ENCODE measurements around the gene RTN4RL2. TPM values are rescaled to one million over a fixed set of nuclear protein-coding genes. Genes with fewer than 3 reads are reported as not detected.

The RTN4RL2 gene
- total RNA-seq, 3 donors from 2014 or later = 0.32 to 2.3 (median 1.8) TPM

DNA sequence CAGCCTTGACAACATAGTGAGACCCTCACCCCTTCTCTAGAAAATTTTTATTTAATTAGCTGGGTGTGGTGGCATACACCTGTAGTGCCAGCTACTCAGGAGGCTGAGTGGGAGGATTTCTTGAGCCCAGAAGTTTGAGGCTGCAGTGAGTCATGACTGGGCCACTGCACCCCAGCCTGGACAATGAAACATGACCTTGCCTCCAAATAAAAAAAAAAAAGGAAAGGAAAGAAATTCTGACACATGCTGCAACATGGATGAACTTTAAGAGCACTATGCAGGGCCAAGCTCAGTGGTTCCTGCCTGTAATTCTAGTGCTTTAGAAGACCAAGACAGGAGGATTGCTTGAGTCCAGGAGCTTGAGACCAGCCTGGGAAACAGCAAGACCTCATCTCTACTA, 42.2 kb upstream of the RTN4RL2 start:
- peaks cover 21% of the 10 kb centered on the region for H3K36me3 ChIP-seq
- peak overlapping the region in 1 of 2 donors; percentile 1 for H3K27ac ChIP-seq
- H3K4me3 ChIP-seq = no peak overlapping the region
- no peaks in the 10 kb centered on the region for H3K9me3 ChIP-seq
- H3K4me1 ChIP-seq = no peaks in the 10 kb centered on the region
- intact Hi-C loops (cut with DNase I; ENCODE audit: low total_unique reads) = no loop called here
- TF ChIP-seq POLR2AphosphoS5 (IDR thresholded peaks at IDR 0.05) = no peak
- TF ChIP-seq POLR2A (IDR thresholded peaks at IDR 0.05) = no peak
- no peak for TF ChIP-seq CTCF (IDR thresholded peaks at IDR 0.05)
- H3K27me3 ChIP-seq = no peaks in the 10 kb centered on the region
- no peak for DNase-seq (ENCODE audit: low spot score in 2 of 2)

GRCh38 chr11:57419146-57419545, 41.2 kb upstream of the RTN4RL2 start:
- Histone ChIP-seq H3K4me3 (no peak overlapping the region), H3K27me3 (no peaks in the 10 kb centered on the region), H3K4me1 (no peaks in the 10 kb centered on the region), H3K27ac (no peak overlapping the region), H3K9me3 (no peaks in the 10 kb centered on the region), H3K36me3 (peaks cover 21% of the 10 kb centered on the region)
- intact Hi-C loops (cut with DNase I; ENCODE audit: low total_unique reads) = no loop called here
- TF ChIP-seq POLR2A (IDR thresholded peaks at IDR 0.05) = no peak
- TF ChIP-seq POLR2AphosphoS5 (IDR thresholded peaks at IDR 0.05) = no peak
- no peak for TF ChIP-seq CTCF (IDR thresholded peaks at IDR 0.05)
- DNase-seq (ENCODE audit: low spot score in 2 of 2) = no peak

DNA sequence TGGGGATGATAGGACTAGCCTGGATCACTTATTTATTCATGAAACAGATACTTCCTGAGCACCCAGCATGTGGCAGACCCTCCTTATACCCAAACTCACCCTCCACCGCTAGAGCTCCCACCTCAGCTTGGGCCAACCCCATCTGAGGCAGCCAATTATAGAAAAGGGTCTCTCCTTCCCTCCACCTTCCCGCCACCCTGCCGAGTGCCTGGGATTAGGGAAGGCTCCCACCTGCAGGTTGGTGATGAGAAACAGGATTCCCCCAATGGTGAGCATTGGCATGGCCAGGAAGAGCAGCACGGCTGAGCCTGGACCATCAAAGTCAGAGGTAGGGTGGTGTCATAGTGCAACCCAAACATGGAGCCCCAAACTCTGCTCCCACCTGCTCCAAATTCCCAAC, 39.3 kb upstream of the RTN4RL2 start:
- no peak overlapping the region for H3K4me3 ChIP-seq
- no peaks in the 10 kb centered on the region for H3K9me3 ChIP-seq
- peaks cover 7% of the 10 kb centered on the region for H3K36me3 ChIP-seq
- H3K27ac ChIP-seq = no peak overlapping the region
- no peaks in the 10 kb centered on the region for H3K27me3 ChIP-seq
- no peak for TF ChIP-seq POLR2AphosphoS5 (IDR thresholded peaks at IDR 0.05)
- DNase-seq (ENCODE audit: low spot score in 2 of 2) = no peak
- peaks cover 3 to 13% of the 10 kb centered on the region in 2 donors for H3K4me1 ChIP-seq
- intact Hi-C loops (cut with DNase I; ENCODE audit: low total_unique reads) = no loop called here

DNA sequence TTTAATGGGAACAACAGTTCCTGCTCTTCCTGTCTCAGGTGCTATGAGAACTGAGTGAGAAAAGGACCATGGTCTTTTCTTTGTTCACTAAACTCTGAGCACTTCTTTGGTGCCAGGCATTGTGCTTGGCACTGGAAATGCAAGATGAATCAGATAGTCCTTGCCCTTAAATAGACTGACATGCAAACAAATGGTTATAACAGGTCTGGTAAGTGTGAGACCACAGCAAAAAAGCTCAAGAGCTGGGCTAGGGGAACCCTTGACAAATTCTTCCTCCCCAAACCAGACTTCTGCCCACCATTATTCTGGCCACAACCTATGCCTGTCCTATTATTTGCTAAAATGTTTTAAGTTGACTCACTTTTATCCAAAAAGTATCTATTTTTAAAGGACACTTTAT, 38.5 kb upstream of the RTN4RL2 start:
- DNase-seq (ENCODE audit: low spot score in 2 of 2) = no peak
- no peak overlapping the region for H3K27ac ChIP-seq
- H3K36me3 ChIP-seq = no peaks in the 10 kb centered on the region
- H3K4me3 ChIP-seq = no peak overlapping the region
- TF ChIP-seq POLR2A (IDR thresholded peaks at IDR 0.05) = no peak
- no peak for TF ChIP-seq POLR2AphosphoS5 (IDR thresholded peaks at IDR 0.05)
- TF ChIP-seq CTCF (IDR thresholded peaks at IDR 0.05) = no peak
- intact Hi-C loops (cut with DNase I; ENCODE audit: low total_unique reads) = no loop called here
- H3K4me1 ChIP-seq = peaks cover 8 to 16% of the 10 kb centered on the region in 2 donors
- H3K9me3 ChIP-seq = no peaks in the 10 kb centered on the region
- H3K27me3 ChIP-seq = no peaks in the 10 kb centered on the region

DNA sequence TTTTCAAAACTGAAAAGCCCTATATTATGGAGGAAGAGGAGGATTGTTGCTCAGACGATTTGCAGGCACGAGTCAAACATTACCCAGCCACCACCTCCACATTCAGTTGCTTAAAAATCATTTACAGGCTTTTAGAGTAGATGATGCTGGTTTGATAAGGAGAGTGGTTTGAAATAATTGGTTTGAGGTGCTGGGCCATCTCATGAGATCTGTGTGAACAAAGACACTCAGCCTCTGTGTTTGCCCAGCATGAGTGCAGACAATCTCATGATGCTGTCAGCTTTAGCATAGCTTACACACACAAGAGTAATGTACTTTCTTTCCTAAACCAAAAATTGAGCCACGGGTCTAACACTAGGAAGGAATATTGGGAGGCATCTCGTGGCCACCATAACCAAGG, 37.7 kb upstream of the RTN4RL2 start:
- DNase-seq (ENCODE audit: low spot score in 2 of 2) = no peak

More for the DNA sequence above, 37.7 kb upstream of the RTN4RL2 start:
- Histone ChIP-seq H3K9me3 (no peaks in the 10 kb centered on the region), H3K4me1 (peaks cover 9 to 16% of the 10 kb centered on the region in 2 donors), H3K27ac (peak overlapping the region in 1 of 2 donors; percentile 99), H3K27me3 (no peaks in the 10 kb centered on the region), H3K4me3 (no peak overlapping the region), H3K36me3 (no peaks in the 10 kb centered on the region)
- no peak for TF ChIP-seq CTCF (IDR thresholded peaks at IDR 0.05)
- TF ChIP-seq POLR2AphosphoS5 (IDR thresholded peaks at IDR 0.05) = no peak
- intact Hi-C loops (cut with DNase I; ENCODE audit: low total_unique reads) = no loop called here
